ENCODE results near the gene F8A1. TPM values are rescaled to one million over a fixed set of nuclear protein-coding genes. Genes with fewer than 3 reads are reported as not detected.
"Not testable (repeated sequence)": the region's sequence is repeated elsewhere in the genome, so short reads cannot be mapped to it uniquely, and the experiment has no call there.

F8A1 gene
- 1.3 TPM for total RNA-seq
- polyA plus RNA-seq (ENCODE audit: insufficient read depth in 1 of 8, insufficient read length in 8 of 8, low replicate concordance in 1 of 8): 10 to 100 TPM in 7 of 8 donors, 1 to 10 TPM in 1; 3.6 to 19.4 (median 12.9) TPM
- long read RNA-seq, donor 1, transcript F8A1-201 (1 exons, 1,713 nt): major isoform, 5 of 5 reads
- long read RNA-seq, donor 1, partial matches to known transcripts: 0 of 5 reads
- long read RNA-seq, donor 1, other reads (novel, unspliced or antisense): 0 of 5 reads
- long read RNA-seq, donor 2, partial matches to known transcripts: 0 of 2 reads
- long read RNA-seq, donor 2, other reads (novel, unspliced or antisense): 0 of 2 reads
- long read RNA-seq, donor 3, transcript F8A1-201 (1 exons, 1,713 nt): major isoform, 6 of 6 reads
- long read RNA-seq, donor 3, partial matches to known transcripts: 0 of 6 reads
- long read RNA-seq, donor 3, other reads (novel, unspliced or antisense): 0 of 6 reads
- long read RNA-seq, donor 4, transcript F8A1-201 (1 exons, 1,713 nt): major isoform, 10 of 10 reads
- long read RNA-seq, donor 4, partial matches to known transcripts: 0 of 10 reads
- long read RNA-seq, donor 4, other reads (novel, unspliced or antisense): 0 of 10 reads
- long read RNA-seq, donor 5, transcript F8A1-201 (1 exons, 1,713 nt): major isoform, 20 of 20 reads
- long read RNA-seq, donor 5, partial matches to known transcripts: 0 of 20 reads
- long read RNA-seq, donor 5, other reads (novel, unspliced or antisense): 0 of 20 reads
- long read RNA-seq, donor 6, transcript F8A1-201 (1 exons, 1,713 nt): major isoform, 23 of 23 reads
- long read RNA-seq, donor 6, partial matches to known transcripts: 0 of 23 reads
- long read RNA-seq, donor 6, other reads (novel, unspliced or antisense): 0 of 23 reads
- long read RNA-seq, donor 7, transcript F8A1-201 (1 exons, 1,713 nt): major isoform, 21 of 21 reads
- long read RNA-seq, donor 7, partial matches to known transcripts: 0 of 21 reads
- long read RNA-seq, donor 7, other reads (novel, unspliced or antisense): 0 of 21 reads
- long read RNA-seq, donor 8, transcript F8A1-201 (1 exons, 1,713 nt): major isoform, 5 of 5 reads
- long read RNA-seq, donor 8, partial matches to known transcripts: 0 of 5 reads
- long read RNA-seq, donor 8, other reads (novel, unspliced or antisense): 0 of 5 reads
- long read RNA-seq, donor 9, transcript F8A1-201 (1 exons, 1,713 nt): major isoform, 8 of 8 reads
- long read RNA-seq, donor 9, partial matches to known transcripts: 0 of 8 reads
- long read RNA-seq, donor 9, other reads (novel, unspliced or antisense): 0 of 8 reads
- long read RNA-seq, donor 10, transcript F8A1-201 (1 exons, 1,713 nt): major isoform, 11 of 11 reads
- long read RNA-seq, donor 10, partial matches to known transcripts: 0 of 11 reads
- long read RNA-seq, donor 10, other reads (novel, unspliced or antisense): 0 of 11 reads
- long read RNA-seq, donor 11, transcript F8A1-201 (1 exons, 1,713 nt): major isoform, 10 of 10 reads
- long read RNA-seq, donor 11, partial matches to known transcripts: 0 of 10 reads
- long read RNA-seq, donor 11, other reads (novel, unspliced or antisense): 0 of 10 reads

- not testable (repeated sequence) for H3K9me3 ChIP-seq (replicated peaks; ENCODE audit: control insufficient read depth, low read depth, low read length); H3K27me3 ChIP-seq (ENCODE audit: control insufficient read depth, insufficient read depth, low read length); H3K27ac ChIP-seq (ENCODE audit: low read length); H3K4me1 ChIP-seq (ENCODE audit: control insufficient read depth, insufficient read depth, low read length); DNase-seq; H3K4me3 ChIP-seq (ENCODE audit: low read length); H3K36me3 ChIP-seq (ENCODE audit: control insufficient read depth, insufficient read depth, low read length)
- no CpG with 5 or more reads among the region's 91 CpGs for WGBS (ENCODE audit: insufficient coverage)
Observed at GRCh38 chrX:154886069-154886788, at the start of gene F8A1. Gene F8A1, plus strand, starts transcription at chrX:154886355. Its CDS starts 20 bp downstream, at chrX:154886375.

- Histone ChIP-seq H3K4me3 (ENCODE audit: low read length) (no peak overlapping the region), H3K27ac (ENCODE audit: low read length) (no peak overlapping the region), H3K36me3 (ENCODE audit: control insufficient read depth, insufficient read depth, low read length) (no peaks in the 10 kb centered on the region), H3K9me3 (replicated peaks; ENCODE audit: control insufficient read depth, low read depth, low read length) (peaks cover 5% of the 10 kb centered on the region), H3K27me3 (ENCODE audit: control insufficient read depth, insufficient read depth, low read length) (no peaks in the 10 kb centered on the region), H3K4me1 (ENCODE audit: control insufficient read depth, insufficient read depth, low read length) (no peaks in the 10 kb centered on the region)
- no CpG with 5 or more reads among the region's 2 CpGs for WGBS (ENCODE audit: insufficient coverage)
- peak; percentile 39 for DNase-seq
Observed at GRCh38 chrX:154840856-154841255, 45.3 kb upstream of the F8A1 start.

GRCh38 chrX:154850957-154851611 is 35.1 kb upstream of the F8A1 start:
- H3K4me1 ChIP-seq (ENCODE audit: control insufficient read depth, insufficient read depth, low read length): no peaks in the 10 kb centered on the region
- no peak overlapping the region for H3K27ac ChIP-seq (ENCODE audit: low read length)
- H3K27me3 ChIP-seq (ENCODE audit: control insufficient read depth, insufficient read depth, low read length): no peaks in the 10 kb centered on the region
- DNase-seq: no peak
- H3K4me3 ChIP-seq (ENCODE audit: low read length): no peak overlapping the region
- no peaks in the 10 kb centered on the region for H3K9me3 ChIP-seq (replicated peaks; ENCODE audit: control insufficient read depth, low read depth, low read length)
- H3K36me3 ChIP-seq (ENCODE audit: control insufficient read depth, insufficient read depth, low read length): no peaks in the 10 kb centered on the region
- WGBS (ENCODE audit: insufficient coverage): no CpG with 5 or more reads among the region's 1 CpG

- H3K36me3 ChIP-seq (ENCODE audit: control insufficient read depth, insufficient read depth, low read length): no peaks in the 10 kb centered on the region
Observed at GRCh38 chrX:154855256-154855655, 30.9 kb upstream of the F8A1 start.

GRCh38 chrX:154868522-154868921 is 17.6 kb upstream of the F8A1 start:
- H3K4me1 ChIP-seq (ENCODE audit: control insufficient read depth, insufficient read depth, low read length); DNase-seq; H3K27me3 ChIP-seq (ENCODE audit: control insufficient read depth, insufficient read depth, low read length); H3K27ac ChIP-seq (ENCODE audit: low read length); H3K36me3 ChIP-seq (ENCODE audit: control insufficient read depth, insufficient read depth, low read length); H3K4me3 ChIP-seq (ENCODE audit: low read length): not testable (repeated sequence)
- peaks cover 15% of the 10 kb centered on the region for H3K9me3 ChIP-seq (replicated peaks; ENCODE audit: control insufficient read depth, low read depth, low read length)

More at GRCh38 chrX:154855256-154855655, 30.9 kb upstream of the F8A1 start:
- Histone ChIP-seq H3K4me3 (ENCODE audit: low read length) (no peak overlapping the region), H3K9me3 (replicated peaks; ENCODE audit: control insufficient read depth, low read depth, low read length) (no peaks in the 10 kb centered on the region), H3K27ac (ENCODE audit: low read length) (no peak overlapping the region), H3K4me1 (ENCODE audit: control insufficient read depth, insufficient read depth, low read length) (no peaks in the 10 kb centered on the region), H3K27me3 (ENCODE audit: control insufficient read depth, insufficient read depth, low read length) (no peaks in the 10 kb centered on the region)
- DNase-seq: no peak

- 80% methylated on average over 1 of the region's 2 CpGs for WGBS (ENCODE audit: insufficient coverage)
- Histone ChIP-seq H3K4me1 (ENCODE audit: control insufficient read depth, insufficient read depth, low read length) (no peaks in the 10 kb centered on the region), H3K4me3 (ENCODE audit: low read length) (no peak overlapping the region), H3K27me3 (ENCODE audit: control insufficient read depth, insufficient read depth, low read length) (no peaks in the 10 kb centered on the region), H3K27ac (ENCODE audit: low read length) (no peak overlapping the region), H3K9me3 (replicated peaks; ENCODE audit: control insufficient read depth, low read depth, low read length) (no peaks in the 10 kb centered on the region), H3K36me3 (ENCODE audit: control insufficient read depth, insufficient read depth, low read length) (no peaks in the 10 kb centered on the region)
- DNase-seq: no peak
Observed at GRCh38 chrX:154873329-154873728, 12.8 kb upstream of the F8A1 start.

- WGBS (ENCODE audit: insufficient coverage): no CpG with 5 or more reads among the region's 8 CpGs
Observed at GRCh38 chrX:154884069-154884468, 2.1 kb upstream of the F8A1 start.

GRCh38 chrX:154885057-154885456 is 1.1 kb upstream of the F8A1 start:
- H3K36me3 ChIP-seq (ENCODE audit: control insufficient read depth, insufficient read depth, low read length); DNase-seq; H3K4me3 ChIP-seq (ENCODE audit: low read length); H3K4me1 ChIP-seq (ENCODE audit: control insufficient read depth, insufficient read depth, low read length); H3K9me3 ChIP-seq (replicated peaks; ENCODE audit: control insufficient read depth, low read depth, low read length); H3K27me3 ChIP-seq (ENCODE audit: control insufficient read depth, insufficient read depth, low read length); H3K27ac ChIP-seq (ENCODE audit: low read length): not testable (repeated sequence)
- no CpG with 5 or more reads among the region's 33 CpGs for WGBS (ENCODE audit: insufficient coverage)

More at GRCh38 chrX:154884069-154884468, 2.1 kb upstream of the F8A1 start:
- H3K9me3 ChIP-seq (replicated peaks; ENCODE audit: control insufficient read depth, low read depth, low read length); DNase-seq; H3K27me3 ChIP-seq (ENCODE audit: control insufficient read depth, insufficient read depth, low read length); H3K4me3 ChIP-seq (ENCODE audit: low read length); H3K27ac ChIP-seq (ENCODE audit: low read length); H3K4me1 ChIP-seq (ENCODE audit: control insufficient read depth, insufficient read depth, low read length); H3K36me3 ChIP-seq (ENCODE audit: control insufficient read depth, insufficient read depth, low read length): not testable (repeated sequence)

- H3K36me3 ChIP-seq (ENCODE audit: control insufficient read depth, insufficient read depth, low read length); DNase-seq; H3K27ac ChIP-seq (ENCODE audit: low read length); H3K27me3 ChIP-seq (ENCODE audit: control insufficient read depth, insufficient read depth, low read length); H3K4me3 ChIP-seq (ENCODE audit: low read length); H3K9me3 ChIP-seq (replicated peaks; ENCODE audit: control insufficient read depth, low read depth, low read length); H3K4me1 ChIP-seq (ENCODE audit: control insufficient read depth, insufficient read depth, low read length): not testable (repeated sequence)
- WGBS (ENCODE audit: insufficient coverage): no CpG with 5 or more reads among the region's 14 CpGs
Observed at GRCh38 chrX:154885549-154885948, 606 bp upstream of the F8A1 start.

All from muscle of leg (tissue), 16 donors.